ENCODE measurements around the gene ASTL. TPM values are rescaled to one million over a fixed set of nuclear protein-coding genes. Genes with fewer than 3 reads are reported as not detected.

The ASTL gene
- total and polyA plus RNA-seq, 2 of the 13 experiments (the other 11 are each of a cell fraction or from before 2014, with no cell fraction given), result not detected

GRCh38 chr2:96140941-96141623, 2.8 kb upstream of the ASTL start:
- Histone ChIP-seq H3K9ac (ENCODE audit: insufficient read depth, low read depth, low read length) (no peak overlapping the region), H2AFZ (ENCODE audit: low read length) (no peak overlapping the region), H3K27ac (ENCODE audit: extremely low read length, insufficient read depth, low read length) (no peak overlapping the region), H4K20me1 (ENCODE audit: insufficient read depth, low read length) (no peaks in the 10 kb centered on the region), H3K4me1 (ENCODE audit: insufficient read depth, low read length) (peaks cover 4% of the 10 kb centered on the region), H3K79me2 (ENCODE audit: insufficient read depth, low read length) (no peaks in the 10 kb centered on the region), H3K36me3 (replicated peaks in 1 of 2; ENCODE audit: control insufficient read depth in 1 of 2, insufficient read depth in 2 of 2, low read length in 2 of 2) (no peaks in the 10 kb centered on the region), H3K4me2 (ENCODE audit: low read depth, low read length) (no peak overlapping the region), H3K9me3 (ENCODE audit: low read length) (no peaks in the 10 kb centered on the region), H3K27me3 (ENCODE audit: control insufficient read depth in 1 of 2, insufficient read depth in 2 of 2, low read length in 2 of 2) (peaks cover 8 to 49% of the 10 kb centered on the region in 2 experiments; a peak in 4 of 5 replicates), H3K4me3 (replicated peaks in 1 of 3; ENCODE audit: insufficient read depth in 1 of 3, low read depth in 2 of 3, low read length in 3 of 3) (no peak overlapping the region)
- ChIA-PET POLR2A (no interaction called here), CTCF (ENCODE audit: low intra/inter-chr PET ratio, low total read pairs) (interaction anchor here (1.4 to 2.7 kb wide), 2 partner anchors 32 to 33 kb away, joined by 4 to 33 read pairs; no protein-coding TSS in a partner anchor)
- no peak for TF ChIP-seq ZNF782 (CRISPR knock-in tag; IDR thresholded peaks at IDR 0.05; ENCODE audit: borderline replicate concordance)
- TF ChIP-seq IKZF4 (CRISPR knock-in tag; IDR thresholded peaks at IDR 0.05; ENCODE audit: borderline replicate concordance, low read depth, not compliant biosample characterization), result no peak
- TF ChIP-seq HOMEZ (CRISPR knock-in tag; IDR thresholded peaks at IDR 0.05; ENCODE audit: low read depth), result no peak
- TF ChIP-seq RFX3 (CRISPR knock-in tag; IDR thresholded peaks at IDR 0.05), result no peak
- no peak for TF ChIP-seq NR1H2 (CRISPR knock-in tag; IDR thresholded peaks at IDR 0.05; ENCODE audit: borderline replicate concordance, low read depth)
- no peak for TF ChIP-seq MXI1 (IDR thresholded peaks at IDR 0.05; ENCODE audit: borderline replicate concordance, low read depth, low read length)
- no peak for TF ChIP-seq CREBL2 (CRISPR knock-in tag; IDR thresholded peaks at IDR 0.05; ENCODE audit: borderline replicate concordance)
- no peak for TF ChIP-seq ZNF274 (CRISPR knock-in tag; IDR thresholded peaks at IDR 0.05)
- FAIRE-seq (no peak), DNase-seq (ENCODE audit: low spot score) (no peak), ATAC-seq (no peak)
- BruUV-seq (replicated peaks), result no TSS peak
- WGBS (ENCODE audit: low lambda C conversion rate), result 49% methylated on average over 12 of the region's 13 CpGs
- in situ Hi-C loops (cut with HindIII; ENCODE audit: extremely low pct_ligation_motif_present, low pct_unique_long_range_greater_than_20kb), result loop anchor here (5.0 to 25.0 kb wide), 2 partner anchors 121 to 371 kb away; partner anchors contain the start of gene NEURL3
- intact Hi-C loops (cut with micrococcal nuclease; ENCODE audit: unreplicated experiment), result no loop called here
